Fibroblast of the aortic adventitia (primary cell): ENCODE results near the gene RGS6. TPM values are rescaled to one million over a fixed set of nuclear protein-coding genes. Genes with fewer than 3 reads are reported as not detected.

Source experiments
- DNase-seq: peaks from one replicate; pipeline ENCODE4 v3.0.0-alpha.2; 2010; ENCODE audit warnings: low read depth
- H3K4me3 ChIP-seq: 2 replicates; pipeline ENCODE4 v1.5.1; 2011; ENCODE audit warnings: low read depth, mild to moderate bottlenecking, control low read depth, low read length, moderate library complexity
- total RNA-seq: library from RNA; depleted of rRNA; stranded (reverse); fragments of >200 nt; gene quantifications from 2 replicates; pipeline ENCODE4 v1.2.3, GENCODE V29; 2012; ENCODE audit warnings: low replicate concordance
- TF ChIP-seq, protein P1 (sequence below): IDR thresholded peaks from 2 replicates; pipeline ENCODE4 v1.5.1; 2011; ENCODE audit warnings: mild to moderate bottlenecking, low read length, control low read depth, inconsistent platforms; ENCODE audit not compliant: insufficient read depth

Gene RGS6
- total RNA-seq, 1 donor: not detected

- no peak overlapping the region for H3K4me3 ChIP-seq
- no peak for DNase-seq
- TF ChIP-seq, protein P1, sequence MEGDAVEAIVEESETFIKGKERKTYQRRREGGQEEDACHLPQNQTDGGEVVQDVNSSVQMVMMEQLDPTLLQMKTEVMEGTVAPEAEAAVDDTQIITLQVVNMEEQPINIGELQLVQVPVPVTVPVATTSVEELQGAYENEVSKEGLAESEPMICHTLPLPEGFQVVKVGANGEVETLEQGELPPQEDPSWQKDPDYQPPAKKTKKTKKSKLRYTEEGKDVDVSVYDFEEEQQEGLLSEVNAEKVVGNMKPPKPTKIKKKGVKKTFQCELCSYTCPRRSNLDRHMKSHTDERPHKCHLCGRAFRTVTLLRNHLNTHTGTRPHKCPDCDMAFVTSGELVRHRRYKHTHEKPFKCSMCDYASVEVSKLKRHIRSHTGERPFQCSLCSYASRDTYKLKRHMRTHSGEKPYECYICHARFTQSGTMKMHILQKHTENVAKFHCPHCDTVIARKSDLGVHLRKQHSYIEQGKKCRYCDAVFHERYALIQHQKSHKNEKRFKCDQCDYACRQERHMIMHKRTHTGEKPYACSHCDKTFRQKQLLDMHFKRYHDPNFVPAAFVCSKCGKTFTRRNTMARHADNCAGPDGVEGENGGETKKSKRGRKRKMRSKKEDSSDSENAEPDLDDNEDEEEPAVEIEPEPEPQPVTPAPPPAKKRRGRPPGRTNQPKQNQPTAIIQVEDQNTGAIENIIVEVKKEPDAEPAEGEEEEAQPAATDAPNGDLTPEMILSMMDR: no peak
Measured at GRCh38 chr14:72201645-72202044, 269.4 kb downstream of the RGS6 start.

DNA sequence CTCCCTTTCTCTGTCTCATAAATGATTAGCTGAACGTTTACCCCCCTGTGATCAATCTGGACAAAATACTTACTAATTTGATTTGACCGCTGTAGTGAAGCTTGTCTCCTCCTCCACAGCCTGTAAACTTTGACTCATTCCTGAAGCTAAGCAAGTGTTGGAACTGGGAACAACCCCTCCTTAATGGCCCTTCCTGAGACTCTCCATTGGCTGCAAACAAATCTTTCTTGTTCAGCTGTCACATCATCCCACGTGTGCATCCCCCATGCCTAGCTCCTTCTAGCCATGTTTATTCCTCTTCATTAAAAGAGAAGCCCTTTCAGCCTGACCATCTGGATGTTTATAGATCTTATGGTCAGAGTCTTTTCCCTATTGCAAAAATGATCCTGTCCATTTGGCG, 281.2 kb downstream of the RGS6 start:
- DNase-seq: no peak
- no peak overlapping the region for H3K4me3 ChIP-seq
- TF ChIP-seq, protein P1: no peak

DNA sequence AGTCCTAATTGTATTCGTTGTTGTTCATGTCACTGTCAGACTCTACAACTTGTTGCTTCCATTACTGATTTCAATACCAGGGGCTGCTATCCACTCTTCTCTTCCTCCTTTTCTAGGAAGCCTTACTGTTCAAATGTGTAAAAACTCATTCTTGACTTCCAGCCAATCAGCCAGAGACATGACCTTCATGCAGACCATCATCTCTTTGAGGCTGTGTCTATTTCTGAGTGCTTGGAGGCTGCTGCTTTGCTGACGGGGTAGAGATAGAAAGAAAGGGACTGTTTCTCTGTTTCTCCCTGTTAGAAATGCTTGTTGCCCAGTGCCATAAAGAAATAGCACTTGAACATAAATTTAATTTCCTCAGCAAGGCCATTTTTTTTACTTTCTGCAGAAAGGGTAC, 282.9 kb downstream of the RGS6 start:
- TF ChIP-seq, protein P1: no peak
- DNase-seq: no peak
- H3K4me3 ChIP-seq: no peak overlapping the region

DNA sequence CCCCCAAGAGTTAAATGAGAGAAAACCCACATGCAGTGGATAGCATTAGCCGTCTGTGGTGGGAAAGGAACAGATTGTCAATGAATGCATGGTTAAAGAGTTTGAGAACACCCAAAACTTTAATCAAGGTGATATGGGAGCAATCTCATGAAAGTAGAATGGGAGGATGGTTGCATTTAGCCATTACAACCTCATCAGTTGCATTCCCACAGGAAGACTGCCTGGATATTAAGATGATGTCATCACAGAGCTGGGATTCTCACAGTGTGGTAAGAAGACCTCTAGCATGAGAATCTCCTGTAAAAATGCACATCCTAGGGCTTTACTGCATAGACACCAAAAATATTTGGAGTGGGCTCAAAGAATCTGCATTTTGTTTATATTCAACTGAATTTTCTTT, 284.9 kb downstream of the RGS6 start:
- DNase-seq: no peak
- TF ChIP-seq, protein P1: no peak
- H3K4me3 ChIP-seq: no peak overlapping the region

GRCh38 chr14:72222046-72222445, 289.8 kb downstream of the RGS6 start:
- TF ChIP-seq, protein P1: no peak
- no peak for DNase-seq
- H3K4me3 ChIP-seq: no peak overlapping the region

DNA sequence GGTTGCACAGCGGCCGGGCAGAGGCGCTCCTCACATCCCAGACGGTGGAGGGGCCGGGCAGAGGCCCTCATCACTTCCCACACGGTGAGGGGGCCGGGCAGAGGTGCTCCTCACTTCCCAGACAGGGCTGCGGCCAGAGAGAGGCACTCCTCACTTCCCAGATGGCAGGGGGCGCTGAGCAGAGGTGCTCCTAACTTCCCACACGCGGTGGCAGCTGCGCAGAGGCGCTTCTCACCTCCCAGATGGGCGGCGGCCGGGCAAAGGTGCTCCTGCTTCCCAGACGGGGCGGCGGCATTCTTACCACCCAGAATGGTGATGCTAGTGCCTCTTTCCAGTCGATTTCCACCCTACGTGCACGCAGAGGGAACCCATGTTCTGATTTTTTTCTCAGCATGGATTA, 304.4 kb downstream of the RGS6 start:
- no peak overlapping the region for H3K4me3 ChIP-seq
- no peak for DNase-seq
- TF ChIP-seq, protein P1: no peak

DNA sequence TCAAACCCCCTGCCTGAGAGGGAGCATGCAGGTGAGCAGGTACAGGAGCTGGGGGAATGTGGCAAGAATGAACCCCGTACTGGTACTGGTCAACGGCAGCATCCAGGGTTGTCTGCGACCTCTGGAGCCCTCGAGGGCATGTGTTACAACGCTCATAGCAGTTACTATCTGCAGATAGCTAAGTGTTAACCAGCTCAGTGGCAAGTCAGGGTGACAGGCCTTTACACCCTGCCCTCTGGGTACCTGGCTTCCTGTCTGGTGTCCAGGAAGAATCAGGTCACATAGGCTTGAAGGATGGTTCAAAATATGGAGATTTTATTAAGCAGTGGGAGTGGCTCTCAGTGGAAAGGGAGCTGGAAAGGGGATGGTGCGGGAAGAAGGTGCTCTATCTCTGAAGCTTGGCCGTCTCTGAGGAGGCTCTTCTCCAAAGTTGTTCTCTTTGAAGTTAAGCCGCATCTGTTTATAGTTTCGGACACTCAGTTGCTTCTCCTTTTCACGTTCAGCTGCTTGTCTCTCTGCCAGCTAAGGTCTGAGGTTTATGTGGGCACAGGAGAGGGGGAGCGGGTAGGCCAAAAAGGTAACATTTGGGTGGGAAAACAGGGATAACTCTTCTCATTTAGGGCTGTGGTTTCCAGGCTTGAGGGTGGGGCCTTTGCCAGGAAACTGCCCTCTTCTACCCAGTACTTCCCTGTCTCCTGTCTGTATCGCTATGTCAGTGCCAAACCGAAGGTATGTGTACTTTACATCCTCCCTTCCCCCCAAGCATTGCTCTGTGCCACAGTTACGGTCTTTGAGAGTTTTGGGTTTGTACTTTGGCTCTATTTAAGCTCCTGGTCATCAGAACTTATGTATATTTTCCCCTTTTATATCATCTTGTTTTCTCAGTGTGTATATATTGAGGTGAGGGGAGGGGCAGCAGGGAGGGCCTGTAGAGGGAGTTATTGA, 305.8 kb downstream of the RGS6 start:
- H3K4me3 ChIP-seq: no peak overlapping the region
- no peak for DNase-seq
- TF ChIP-seq, protein P1: no peak
